AG04450 (cell line): ENCODE data around the gene ZNHIT2. TPM values are rescaled to one million over a fixed set of nuclear protein-coding genes. Genes with fewer than 3 reads are reported as not detected.

Source experiments
- CTCF ChIA-PET: fragments of 300-600, 350-600 bp; formaldehyde crosslinking; extraction: SDS; loops from one replicate; lab custom pipeline; 2022; ENCODE audit warnings: antibody characterized with exemption, inconsistent platforms; lab: Charles Lee
- POLR2A ChIA-PET: fragments of 350-600 bp; formaldehyde crosslinking; extraction: SDS; loops from one replicate; lab custom pipeline; 2021; ENCODE audit warnings: antibody characterized with exemption, inconsistent platforms; lab: Yijun Ruan, JAX
- DNase-seq: peaks from one replicate; pipeline ENCODE4 v3.0.0-alpha.2; 2011; ENCODE audit warnings: low read depth, low spot score
- H3K27ac ChIP-seq: one replicate; pipeline ENCODE4 v1.5.1; 2012; ENCODE audit warnings: low read depth, low read length, control low read depth
- H3K27me3 ChIP-seq: one replicate; pipeline ENCODE4 v1.6.0; 2012; ENCODE audit warnings: low read length; ENCODE audit not compliant: control insufficient read depth, insufficient read depth
- H3K4me3 ChIP-seq: 2 replicates; pipeline ENCODE4 v1.5.1; 2011; ENCODE audit warnings: mild to moderate bottlenecking, low read depth, low read length, control low read depth
- H3K9me3 ChIP-seq: 2 replicates; pipeline ENCODE4 v1.5.1; 2012; ENCODE audit warnings: low read length; ENCODE audit not compliant: control insufficient read depth, insufficient read depth
- CTCF ChIP-seq: IDR thresholded peaks from 2 replicates; pipeline ENCODE4 v1.5.1; 2011; ENCODE audit warnings: low read depth, low read length, control low read depth, inconsistent platforms
- polyA plus RNA-seq: library from polyadenylated mRNA; depleted of rRNA; stranded (reverse); fragments of >200 nt; gene quantifications from 2 replicates; pipeline ENCODE4 v1.2.3, GENCODE V29; 2011

The ZNHIT2 gene
- polyA plus RNA-seq, 1 experiment: 3.1 TPM

- CTCF ChIA-PET: interaction anchor here (0.8 to 5.2 kb wide), 8 partner anchors 7 to 234 kb away, joined by 3 to 48 read pairs (median 4); partner anchors contain the start of gene CAPN1
- no peak for TF ChIP-seq CTCF
- no peak overlapping the region for H3K27ac ChIP-seq
Measured at GRCh38 chr11:65109231-65110198, 8.0 kb downstream of the ZNHIT2 start.

GRCh38 chr11:65108469-65109123 is 8.9 kb downstream of the ZNHIT2 start:
- H3K27me3 ChIP-seq: no peaks in the 10 kb centered on the region
- DNase-seq: no peak
- H3K27ac ChIP-seq: no peak overlapping the region
- no peak overlapping the region for H3K4me3 ChIP-seq
- TF ChIP-seq CTCF: no peak
- POLR2A ChIA-PET: no interaction called here
- H3K9me3 ChIP-seq: no peaks in the 10 kb centered on the region; the same call in 1 of the 2 replicates
- CTCF ChIA-PET: interaction anchor here (5.2 kb wide), 1 partner anchor 10 kb away, joined by 48 read pairs; no protein-coding TSS in a partner anchor

More at GRCh38 chr11:65109231-65110198, 8.0 kb downstream of the ZNHIT2 start:
- no peaks in the 10 kb centered on the region; the same call in 1 of the 2 replicates for H3K9me3 ChIP-seq
- no peak for DNase-seq
- no peaks in the 10 kb centered on the region for H3K27me3 ChIP-seq
- POLR2A ChIA-PET: interaction anchor here (0.5 to 1.4 kb wide), 2 partner anchors 13 to 398 kb away, joined by 3 to 9 read pairs; partner anchors contain the start of gene VPS51
- H3K4me3 ChIP-seq: no peak overlapping the region

- H3K27ac ChIP-seq: no peak overlapping the region
- CTCF ChIA-PET: interaction anchor here (5.2 kb wide), 1 partner anchor 9 kb away, joined by 48 read pairs; no protein-coding TSS in a partner anchor
- DNase-seq: no peak
- H3K9me3 ChIP-seq: no peaks in the 10 kb centered on the region; the same call in 1 of the 2 replicates
- no peak overlapping the region for H3K4me3 ChIP-seq
- POLR2A ChIA-PET: no interaction called here
- no peaks in the 10 kb centered on the region for H3K27me3 ChIP-seq
- TF ChIP-seq CTCF: no peak
Measured at GRCh38 chr11:65107751-65108468, 9.6 kb downstream of the ZNHIT2 start.

- Histone ChIP-seq H3K4me3 (no peak overlapping the region), H3K27ac (no peak overlapping the region), H3K27me3 (no peaks in the 10 kb centered on the region), H3K9me3 (no peaks in the 10 kb centered on the region; the same call in 1 of the 2 replicates)
- CTCF ChIA-PET: interaction anchor here (5.2 kb wide), 1 partner anchor 8 kb away, joined by 48 read pairs; no protein-coding TSS in a partner anchor
- TF ChIP-seq CTCF: no peak
- POLR2A ChIA-PET: no interaction called here
- DNase-seq: no peak
Measured at GRCh38 chr11:65107078-65107477, 10.4 kb downstream of the ZNHIT2 start.
